Astrocyte (in vitro differentiated cells and primary cell): Measurements from ENCODE around the gene REXO2.

Experiments
- CTCF ChIP-seq: IDR thresholded peaks from 2 replicates; pipeline ENCODE4 v1.5.1; 2011; ENCODE audit warnings: low read depth, mild to moderate bottlenecking, inconsistent platforms, low read length, moderate library complexity; ENCODE audit not compliant: insufficient read depth
- EZH2 ChIP-seq: IDR thresholded peaks from 2 replicates; pipeline ENCODE4 v1.6.1; 2012; ENCODE audit warnings: mild to moderate bottlenecking, low read length, inconsistent platforms; ENCODE audit not compliant: insufficient read depth

- no peak for TF ChIP-seq CTCF
- TF ChIP-seq EZH2: no peak
Observed at GRCh38 chr11:114392735-114393667, 46.3 kb upstream of the REXO2 start.
